ENCODE data around the gene VSTM2A. TPM values are rescaled to one million over a fixed set of nuclear protein-coding genes. Genes with fewer than 3 reads are reported as not detected.
A peak's percentile ranks its signal among the peaks of the same experiment; 100 is the strongest.
"Not testable (repeated sequence)": the region's sequence is repeated elsewhere in the genome, so short reads cannot be mapped to it uniquely, and the experiment has no call there.

Gene VSTM2A, protein sequence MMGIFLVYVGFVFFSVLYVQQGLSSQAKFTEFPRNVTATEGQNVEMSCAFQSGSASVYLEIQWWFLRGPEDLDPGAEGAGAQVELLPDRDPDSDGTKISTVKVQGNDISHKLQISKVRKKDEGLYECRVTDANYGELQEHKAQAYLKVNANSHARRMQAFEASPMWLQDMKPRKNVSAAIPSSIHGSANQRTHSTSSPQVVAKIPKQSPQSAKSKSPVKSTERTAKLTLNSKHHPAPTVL
- total RNA-seq, result not detected in 2 replicates
- not detected for polyA plus RNA-seq (2012)

DNA sequence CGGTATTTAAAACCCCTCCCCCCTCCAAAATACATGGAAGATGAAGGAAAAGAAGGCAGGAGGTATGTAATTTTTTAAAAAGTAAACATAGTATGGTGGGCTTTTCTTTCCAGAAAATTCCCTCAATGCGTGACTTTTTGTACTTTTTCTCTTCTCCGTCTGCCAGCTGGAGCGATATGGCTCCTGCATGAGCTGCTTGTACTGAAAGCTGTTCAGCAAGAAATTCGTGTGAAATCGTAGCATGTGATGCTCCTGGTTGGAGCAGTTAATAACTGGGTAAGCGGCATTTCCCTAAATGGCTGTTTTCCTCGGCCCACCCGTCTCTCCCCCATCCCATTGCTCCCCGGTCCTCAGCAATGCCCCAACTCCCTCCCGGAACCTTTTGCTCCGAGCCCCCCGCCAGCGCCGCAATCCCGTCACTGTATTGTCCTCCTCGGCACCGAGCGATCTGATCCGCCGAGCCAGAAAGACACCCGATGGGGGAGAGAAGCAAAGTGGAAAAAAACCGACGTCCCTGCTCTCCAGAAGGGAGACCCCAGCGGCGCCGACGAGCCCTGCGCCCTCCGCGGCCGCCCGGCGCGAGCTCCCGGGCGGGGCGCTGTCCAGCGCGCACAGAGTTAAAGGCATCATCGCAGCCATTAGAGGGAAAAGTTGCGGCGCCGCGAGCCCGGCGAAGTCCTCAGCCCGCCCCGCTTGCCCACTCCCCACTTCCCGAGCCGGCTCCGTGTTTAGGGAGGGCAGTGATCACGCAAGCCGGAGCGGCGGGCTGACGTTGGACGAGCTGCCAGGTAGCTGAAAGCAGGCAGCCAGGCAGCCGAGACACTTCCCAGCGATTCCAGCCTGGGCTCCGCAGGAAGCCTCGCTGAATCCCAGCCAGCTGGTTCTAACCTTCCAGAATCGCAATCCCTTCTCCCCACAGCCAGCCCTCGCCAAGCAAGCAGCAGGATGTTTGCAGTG, at the start of gene VSTM2A:
VSTM2A (plus strand) TSS at position 707 of the 957 bp plus-strand sequence. CDS start 356 bp downstream, outside the sequence.
- peak; percentile 47 for DNase-seq (ENCODE audit: low read depth)

DNA sequence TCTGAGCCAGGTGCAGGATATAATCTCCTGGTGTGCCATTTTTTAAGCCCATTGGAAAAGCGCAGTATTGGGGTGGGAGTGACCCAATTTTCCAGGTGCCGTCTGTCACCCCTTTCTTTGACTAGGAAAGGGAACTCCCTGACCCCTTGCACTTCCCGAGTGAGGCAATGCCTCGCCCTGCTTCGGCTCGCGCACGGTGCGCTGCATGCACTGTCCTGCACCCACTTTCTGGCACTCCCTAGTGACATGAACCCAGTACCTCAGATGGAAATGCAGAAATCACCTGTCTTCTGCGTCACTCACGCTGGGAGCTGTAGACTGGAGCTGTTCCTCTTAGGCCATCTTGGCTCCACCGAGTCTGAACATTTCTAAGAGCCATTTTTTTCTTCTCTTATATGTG, 37.6 kb upstream of the VSTM2A start:
- not testable (repeated sequence) for DNase-seq (ENCODE audit: low read depth)

DNA sequence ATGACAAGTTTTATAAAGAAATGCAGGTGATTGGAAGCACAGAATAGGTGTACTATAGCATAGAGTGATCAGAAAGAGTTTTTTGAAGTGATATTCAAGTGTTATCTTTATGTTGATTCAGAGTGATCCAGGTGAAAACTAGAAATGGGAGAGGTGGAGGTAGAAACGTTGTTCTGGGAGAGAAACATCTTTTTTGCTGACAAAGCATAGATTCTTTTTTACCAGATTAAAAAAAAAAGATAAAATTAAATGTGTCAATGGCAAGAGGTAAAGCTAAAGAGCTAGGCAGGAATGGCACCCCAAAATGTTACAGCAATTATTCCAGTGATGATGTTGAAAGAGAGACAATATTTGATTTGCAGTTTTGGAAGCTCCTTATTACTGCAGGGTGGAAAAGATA, 12.6 kb upstream of the VSTM2A start:
- DNase-seq (ENCODE audit: low read depth), result no peak

DNA sequence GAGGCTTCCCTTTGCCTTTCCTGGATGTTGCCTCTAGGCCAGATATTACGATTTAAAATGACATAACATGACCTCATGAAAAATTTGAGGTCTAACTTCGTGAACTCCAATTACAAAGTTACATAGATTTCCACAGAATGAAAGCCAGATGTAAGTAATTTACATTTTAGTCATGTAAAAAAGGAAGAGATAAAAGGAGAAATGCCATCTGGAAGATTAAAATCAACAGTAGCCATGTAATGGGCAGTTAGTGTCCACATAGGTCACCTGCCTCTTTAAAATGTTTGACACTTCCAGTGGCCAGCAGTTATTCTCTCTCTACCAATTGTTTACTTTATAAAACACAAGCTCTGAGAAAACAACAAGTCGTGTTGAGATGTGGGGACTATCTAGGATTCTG, 4.1 kb upstream of the VSTM2A start:
- DNase-seq (ENCODE audit: low read depth), result no peak

GRCh38 chr7:54543051-54543488, 895 bp downstream of the VSTM2A start:
- peak; percentile 70 for DNase-seq (ENCODE audit: low read depth)

DNA sequence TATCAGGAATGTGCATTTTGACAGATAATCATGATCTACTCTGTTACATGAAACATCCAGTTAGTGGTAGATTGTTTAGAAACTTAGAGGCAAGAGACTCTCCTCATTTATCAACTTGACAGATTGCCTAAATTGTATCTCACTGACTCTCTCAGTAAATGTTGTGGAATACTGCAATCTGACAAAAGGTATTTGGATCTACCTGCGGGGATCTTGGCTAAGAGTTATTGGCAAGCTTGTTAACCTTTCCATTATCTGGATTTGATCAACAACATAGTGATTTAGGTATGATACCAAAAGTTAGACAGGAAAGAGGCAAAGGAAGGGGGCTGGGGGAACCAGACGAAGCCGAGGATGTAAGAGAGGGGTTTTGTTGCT, 2.0 kb downstream of the VSTM2A start:
- no peak for DNase-seq (ENCODE audit: low read depth)

DNA sequence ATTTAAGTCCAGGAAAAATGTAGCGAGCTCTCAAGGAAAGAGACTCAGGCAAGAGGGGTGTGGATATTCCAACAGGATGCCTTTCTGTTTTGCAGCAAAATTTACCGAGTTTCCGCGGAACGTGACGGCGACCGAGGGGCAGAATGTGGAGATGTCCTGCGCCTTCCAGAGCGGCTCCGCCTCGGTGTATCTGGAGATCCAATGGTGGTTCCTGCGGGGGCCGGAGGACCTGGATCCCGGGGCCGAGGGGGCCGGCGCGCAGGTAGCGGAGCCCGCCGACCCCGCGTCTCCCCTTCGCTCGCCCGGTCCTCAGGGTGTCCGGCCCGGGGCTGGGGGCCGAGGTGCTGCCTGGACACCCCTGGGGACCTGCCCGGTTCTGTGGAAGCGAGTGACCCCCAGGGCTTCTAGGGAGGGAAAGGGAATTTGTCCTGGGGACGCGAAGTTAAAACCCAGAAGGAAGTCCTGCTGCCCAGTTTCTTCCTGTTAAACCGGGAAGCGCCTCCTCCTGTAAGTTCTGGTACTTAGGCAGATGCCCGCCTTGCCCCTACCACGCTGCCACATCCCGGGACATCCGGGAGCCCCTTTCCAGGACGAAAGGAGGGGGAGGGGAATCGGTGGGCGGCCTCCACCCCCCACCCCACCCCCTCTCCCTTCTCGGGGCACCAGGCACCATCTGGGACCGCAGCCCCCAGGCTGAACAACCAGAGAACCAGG, 2.5 kb downstream of the VSTM2A start:
- DNase-seq (ENCODE audit: low read depth), result no peak

GRCh38 chr7:54545241-54545563, 3.0 kb downstream of the VSTM2A start:
- no peak for DNase-seq (ENCODE audit: low read depth)

- DNase-seq (ENCODE audit: low read depth), result no peak
These were observed 4.2 kb downstream of the VSTM2A start for GRCh38 chr7:54546081-54546985.

DNA sequence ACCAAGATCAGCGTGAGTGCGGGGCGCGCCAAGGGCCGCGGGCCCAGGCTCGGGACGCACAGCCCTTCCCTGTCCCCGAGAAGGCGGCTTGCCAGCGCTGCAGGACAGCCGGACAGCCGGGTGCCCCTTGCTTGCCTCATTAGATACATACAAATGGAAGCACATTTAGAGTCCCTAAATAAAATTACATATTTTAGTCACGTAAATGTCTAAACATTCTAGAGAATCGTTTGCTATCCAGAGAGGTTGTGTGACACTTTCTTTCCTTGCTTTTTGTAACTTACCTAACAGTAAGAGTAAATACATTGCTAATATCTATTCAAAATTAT, 4.8 kb downstream of the VSTM2A start:
- DNase-seq (ENCODE audit: low read depth), result peak; percentile 5

DNA sequence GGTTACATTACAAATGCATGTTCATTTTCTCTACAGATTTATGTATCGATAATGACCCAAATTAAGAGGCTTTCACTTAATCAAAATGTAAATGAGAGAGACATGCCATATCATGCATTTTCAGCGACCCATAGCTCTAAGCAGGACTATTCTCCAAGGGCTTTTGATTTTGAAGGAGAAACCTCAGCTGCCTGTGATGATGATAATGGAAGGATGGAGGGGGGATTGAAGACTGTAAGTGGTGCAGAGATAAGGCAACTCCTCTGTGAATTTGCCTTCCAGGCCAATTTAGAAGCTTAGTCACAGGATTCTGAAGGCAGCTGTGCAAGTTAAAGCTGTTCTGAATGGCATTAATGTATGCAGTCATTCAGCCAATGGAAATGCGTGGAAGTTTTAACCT, 8.3 kb downstream of the VSTM2A start:
- no peak for DNase-seq (ENCODE audit: low read depth)

DNA sequence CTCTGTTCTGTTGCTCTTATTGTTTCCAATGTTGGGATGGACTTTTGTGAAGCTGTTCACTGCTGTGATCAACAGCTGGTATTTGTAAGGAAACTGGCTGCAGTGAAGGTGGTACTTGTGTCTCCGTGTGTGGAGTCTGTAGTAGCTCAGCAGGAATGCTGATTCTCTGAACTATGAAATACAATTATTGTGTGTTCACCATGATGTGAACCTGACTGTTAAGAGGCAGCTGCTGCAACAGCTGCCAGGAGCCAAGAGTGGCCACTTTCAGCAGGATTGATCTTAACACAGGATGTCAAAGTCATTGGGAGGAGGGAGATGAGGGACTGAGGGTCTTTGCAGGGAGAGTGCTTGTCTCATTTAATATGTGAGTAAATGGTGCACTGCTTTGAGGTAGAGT, 13.9 kb downstream of the VSTM2A start:
- DNase-seq (ENCODE audit: low read depth), result no peak

- no peak for DNase-seq (ENCODE audit: low read depth)
These were observed 17.2 kb downstream of the VSTM2A start for GRCh38 chr7:54559401-54559800.

GRCh38 chr7:54560198-54560597, 18.0 kb downstream of the VSTM2A start:
- DNase-seq (ENCODE audit: low read depth), result no peak

DNA sequence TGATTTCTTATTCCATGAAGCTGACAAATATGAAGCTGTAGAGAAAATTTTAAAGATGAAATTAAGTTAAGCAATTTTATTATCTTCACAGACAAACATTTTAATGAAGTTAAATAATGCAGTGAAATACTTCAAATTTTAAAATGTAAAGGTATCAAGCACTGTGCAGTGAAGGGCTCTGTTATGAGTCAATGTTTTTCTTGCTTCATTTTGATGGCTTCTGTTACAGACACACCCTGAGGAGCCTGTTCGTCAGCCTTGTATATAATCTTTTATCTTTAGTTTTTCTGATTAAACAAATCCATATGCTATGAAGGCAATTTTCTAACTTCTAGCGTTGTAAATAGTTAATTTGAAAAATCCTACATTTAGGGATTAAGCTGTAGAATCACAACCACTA, 18.5 kb downstream of the VSTM2A start:
- no peak for DNase-seq (ENCODE audit: low read depth)

- no peak for DNase-seq (ENCODE audit: low read depth)
These were observed 21.2 kb downstream of the VSTM2A start for GRCh38 chr7:54563329-54563916.

- DNase-seq (ENCODE audit: low read depth), result no peak
These were observed 23.3 kb downstream of the VSTM2A start for GRCh38 chr7:54565432-54565831.

GRCh38 chr7:54581511-54581910, 39.3 kb downstream of the VSTM2A start:
- no peak for DNase-seq (ENCODE audit: low read depth)

DNA sequence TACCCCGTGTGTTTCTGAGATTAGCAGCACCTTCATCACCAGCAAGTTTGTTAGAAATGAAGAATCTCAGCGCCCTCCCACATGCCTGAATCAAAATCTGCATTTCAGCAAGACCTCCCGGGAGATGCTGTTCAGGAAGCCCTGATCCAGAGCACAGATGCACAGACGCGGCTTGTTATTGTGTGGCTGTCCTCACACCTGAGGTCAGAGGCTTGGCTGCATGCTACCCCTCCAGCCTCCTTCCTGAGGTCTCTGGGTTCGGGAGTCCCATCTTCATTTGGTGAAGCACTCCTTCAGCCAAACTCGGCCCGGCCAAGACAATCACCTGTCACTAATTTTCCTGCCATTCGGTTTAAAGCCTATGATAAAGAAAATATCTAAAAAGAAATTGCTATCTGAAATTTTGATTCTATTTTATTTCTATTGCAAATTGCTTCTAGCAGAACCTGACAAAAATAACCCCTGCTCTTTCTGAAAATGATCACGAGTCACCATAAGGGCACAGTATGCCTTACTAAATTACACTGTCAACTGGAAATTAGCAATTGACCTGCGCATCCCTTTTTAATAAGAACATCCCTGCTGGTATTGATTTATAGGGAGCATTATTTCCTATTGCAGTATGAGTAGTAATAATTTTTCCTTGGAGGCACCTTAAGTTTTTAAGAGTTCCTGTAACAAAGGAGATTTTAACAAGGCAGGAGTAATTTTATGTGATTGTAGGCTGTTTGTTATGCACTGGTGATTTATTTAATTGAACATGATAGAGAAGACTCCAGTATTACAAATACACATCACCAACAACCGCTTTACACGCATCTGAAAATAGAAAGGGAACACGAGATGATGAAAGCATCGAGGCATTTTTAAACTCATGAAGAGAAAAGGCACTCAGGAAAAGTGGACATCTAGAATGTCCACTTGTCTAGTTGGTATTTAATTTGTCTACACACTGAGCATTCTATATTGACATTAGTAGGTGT, 49.5 kb downstream of the VSTM2A start:
- no peak for DNase-seq (ENCODE audit: low read depth)

Data from myocyte (in vitro differentiated cells).